HepG2 (cell line): ENCODE data around the gene ALDH3A1. TPM values are rescaled to one million over a fixed set of nuclear protein-coding genes. Genes with fewer than 3 reads are reported as not detected.

ENCODE experiments used
- KLF16 ChIP-seq, 2 experiments: sonication (generic) in 1 of 2; formaldehyde crosslinking in 1 of 2; IDR thresholded peaks; 2 replicates each; pipeline versions ENCODE4 v1.6.1 to v1.8.0; 2016 to 2023; ENCODE audit warnings: missing genetic modification reagents in 2 of 2, missing compliant biosample characterization in 1 of 2
- MATR3 ChIP-seq: sonication (generic); formaldehyde crosslinking; IDR thresholded peaks from 2 replicates; pipeline ENCODE4 v1.4.0; 2020; ENCODE audit warnings: missing genetic modification reagents
- MED1 ChIP-seq: sonication (generic); formaldehyde crosslinking; IDR thresholded peaks from 2 replicates; pipeline ENCODE4 v1.4.0; 2020; ENCODE audit warnings: missing genetic modification reagents
- NCOA2 ChIP-seq: sonication (generic); formaldehyde crosslinking; IDR thresholded peaks from 2 replicates; pipeline ENCODE4 v1.8.0; 2022; ENCODE audit warnings: inconsistent platforms
- ZNF10 ChIP-seq: sonication (generic); formaldehyde crosslinking; IDR thresholded peaks from 2 replicates; pipeline ENCODE4 v1.4.0; 2020; ENCODE audit warnings: mild to moderate bottlenecking, low read depth, missing genetic modification reagents, borderline replicate concordance
- polyA plus RNA-seq, 8 experiments: library from polyadenylated mRNA; depleted of rRNA in 3 of 8; stranded (reverse) in 7 of 8; unstranded in 1 of 8; fragments of >200 nt; fragmentation: Illumina TruSeq in 4 of 8; extraction: Trizol in 4 of 8; gene quantifications; 2 replicates each; pipeline versions ENCODE4 v1.2.1 to v1.2.3, GENCODE V29; 2011 to 2016; ENCODE audit warnings: low read depth in 4 of 8, missing spikeins in 1 of 8, mixed read lengths in 1 of 8; ENCODE audit not compliant: insufficient read depth in 1 of 8
- total RNA-seq, 5 experiments: library from RNA; depleted of rRNA; stranded (reverse); fragments of >200 nt; fragmentation: Illumina TruSeq; extraction: Trizol; gene quantifications; 2 replicates each; pipeline ENCODE4 v1.2.3, GENCODE V29; 2016; ENCODE audit warnings: low read depth in 1 of 5
- TF ChIP-seq, protein P1 (sequence below), 2 experiments: fragments of 450-650 bp in 1 of 2; sonication (generic) in 1 of 2; formaldehyde crosslinking in 1 of 2; IDR thresholded peaks; 2 replicates each; pipeline versions ENCODE4 v1.6.1 to v1.8.0; 2016 to 2022; ENCODE audit warnings: antibody characterized with exemption in 1 of 2, mild to moderate bottlenecking in 1 of 2, missing genetic modification reagents in 1 of 2
- TF ChIP-seq, protein P2 (sequence below): sonication (generic); formaldehyde crosslinking; IDR thresholded peaks from 2 replicates; pipeline ENCODE4 v1.4.0; 2020; ENCODE audit warnings: missing genetic modification reagents
- TF ChIP-seq, protein P3 (sequence below): sonication (generic); formaldehyde crosslinking; IDR thresholded peaks from 2 replicates; pipeline ENCODE4 v1.4.0; 2020; ENCODE audit warnings: mild to moderate bottlenecking, missing genetic modification reagents, borderline replicate concordance

Gene ALDH3A1
- total and polyA plus RNA-seq, 2 of the 13 experiments (the other 11 are each of a cell fraction or from before 2014, with no cell fraction given): 0.07 to 0.62 TPM

DNA sequence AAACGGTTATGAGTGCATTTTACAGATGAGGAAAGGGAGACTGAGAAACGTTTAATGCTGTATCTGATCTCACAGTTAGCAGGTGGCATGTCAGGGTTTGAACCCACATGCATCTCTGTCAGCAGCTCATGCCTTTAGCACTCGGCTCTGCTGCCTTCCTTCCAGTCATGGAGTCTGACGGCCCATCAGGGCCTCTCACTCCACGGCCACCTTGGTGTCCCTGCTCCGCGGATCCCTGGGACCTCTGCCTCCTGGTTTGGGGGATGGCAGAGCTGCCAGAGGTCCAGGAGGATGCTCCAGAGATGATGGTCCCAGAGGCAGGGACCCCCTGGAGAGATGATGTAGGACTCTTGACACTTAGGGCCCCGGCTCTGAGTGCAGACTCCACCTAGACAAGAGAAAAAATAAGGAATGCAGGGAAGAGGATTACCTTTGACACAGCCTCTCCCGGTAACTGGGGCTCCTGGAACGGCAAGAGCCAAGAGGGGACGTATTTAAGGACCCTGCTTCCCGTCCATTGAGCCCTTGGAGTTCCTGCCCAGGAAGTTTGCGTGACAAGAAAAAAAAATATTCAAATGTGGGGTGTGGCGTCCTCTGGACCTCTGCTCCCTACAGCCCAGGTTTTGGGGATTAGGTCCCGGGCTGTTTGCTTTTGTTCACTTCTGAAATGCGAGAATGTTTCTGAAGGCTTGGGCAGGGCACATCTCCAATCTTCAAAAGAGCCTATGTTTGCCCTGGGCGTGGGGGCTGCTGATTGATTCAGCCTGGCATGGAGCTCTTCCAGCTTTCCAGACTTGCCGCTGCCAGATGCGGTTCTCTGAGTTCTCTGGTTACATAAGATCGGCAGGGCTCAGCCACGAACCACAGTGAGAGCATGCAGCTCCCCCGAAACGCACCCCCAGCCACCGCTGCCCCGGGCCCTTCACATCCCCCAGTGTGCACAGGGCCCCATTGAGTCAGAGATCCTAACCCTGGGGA lies at the start of gene ALDH3A1 (continued):
- TF ChIP-seq, protein P1, sequence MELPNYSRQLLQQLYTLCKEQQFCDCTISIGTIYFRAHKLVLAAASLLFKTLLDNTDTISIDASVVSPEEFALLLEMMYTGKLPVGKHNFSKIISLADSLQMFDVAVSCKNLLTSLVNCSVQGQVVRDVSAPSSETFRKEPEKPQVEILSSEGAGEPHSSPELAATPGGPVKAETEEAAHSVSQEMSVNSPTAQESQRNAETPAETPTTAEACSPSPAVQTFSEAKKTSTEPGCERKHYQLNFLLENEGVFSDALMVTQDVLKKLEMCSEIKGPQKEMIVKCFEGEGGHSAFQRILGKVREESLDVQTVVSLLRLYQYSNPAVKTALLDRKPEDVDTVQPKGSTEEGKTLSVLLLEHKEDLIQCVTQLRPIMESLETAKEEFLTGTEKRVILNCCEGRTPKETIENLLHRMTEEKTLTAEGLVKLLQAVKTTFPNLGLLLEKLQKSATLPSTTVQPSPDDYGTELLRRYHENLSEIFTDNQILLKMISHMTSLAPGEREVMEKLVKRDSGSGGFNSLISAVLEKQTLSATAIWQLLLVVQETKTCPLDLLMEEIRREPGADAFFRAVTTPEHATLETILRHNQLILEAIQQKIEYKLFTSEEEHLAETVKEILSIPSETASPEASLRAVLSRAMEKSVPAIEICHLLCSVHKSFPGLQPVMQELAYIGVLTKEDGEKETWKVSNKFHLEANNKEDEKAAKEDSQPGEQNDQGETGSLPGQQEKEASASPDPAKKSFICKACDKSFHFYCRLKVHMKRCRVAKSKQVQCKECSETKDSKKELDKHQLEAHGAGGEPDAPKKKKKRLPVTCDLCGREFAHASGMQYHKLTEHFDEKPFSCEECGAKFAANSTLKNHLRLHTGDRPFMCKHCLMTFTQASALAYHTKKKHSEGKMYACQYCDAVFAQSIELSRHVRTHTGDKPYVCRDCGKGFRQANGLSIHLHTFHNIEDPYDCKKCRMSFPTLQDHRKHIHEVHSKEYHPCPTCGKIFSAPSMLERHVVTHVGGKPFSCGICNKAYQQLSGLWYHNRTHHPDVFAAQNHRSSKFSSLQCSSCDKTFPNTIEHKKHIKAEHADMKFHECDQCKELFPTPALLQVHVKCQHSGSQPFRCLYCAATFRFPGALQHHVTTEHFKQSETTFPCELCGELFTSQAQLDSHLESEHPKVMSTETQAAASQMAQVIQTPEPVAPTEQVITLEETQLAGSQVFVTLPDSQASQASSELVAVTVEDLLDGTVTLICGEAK (IDR thresholded peaks at IDR 0.05): no peak
- TF ChIP-seq, protein P1 (CRISPR knock-in tag; IDR thresholded peaks at IDR 0.05): no peak
- TF ChIP-seq KLF16 (CRISPR knock-in tag; IDR thresholded peaks at IDR 0.05) (0 out of 4 replicates have a peak, but pooled peaks of 1 of the 2 experiments have one; percentile 32), MATR3 (CRISPR knock-in tag) (no peak), MED1 (no peak), ZNF10 (CRISPR knock-in tag) (no peak), NCOA2 (CRISPR knock-in tag) (peak; percentile 63; the same call in 1 of the 2 replicates)
- TF ChIP-seq, protein P2, sequence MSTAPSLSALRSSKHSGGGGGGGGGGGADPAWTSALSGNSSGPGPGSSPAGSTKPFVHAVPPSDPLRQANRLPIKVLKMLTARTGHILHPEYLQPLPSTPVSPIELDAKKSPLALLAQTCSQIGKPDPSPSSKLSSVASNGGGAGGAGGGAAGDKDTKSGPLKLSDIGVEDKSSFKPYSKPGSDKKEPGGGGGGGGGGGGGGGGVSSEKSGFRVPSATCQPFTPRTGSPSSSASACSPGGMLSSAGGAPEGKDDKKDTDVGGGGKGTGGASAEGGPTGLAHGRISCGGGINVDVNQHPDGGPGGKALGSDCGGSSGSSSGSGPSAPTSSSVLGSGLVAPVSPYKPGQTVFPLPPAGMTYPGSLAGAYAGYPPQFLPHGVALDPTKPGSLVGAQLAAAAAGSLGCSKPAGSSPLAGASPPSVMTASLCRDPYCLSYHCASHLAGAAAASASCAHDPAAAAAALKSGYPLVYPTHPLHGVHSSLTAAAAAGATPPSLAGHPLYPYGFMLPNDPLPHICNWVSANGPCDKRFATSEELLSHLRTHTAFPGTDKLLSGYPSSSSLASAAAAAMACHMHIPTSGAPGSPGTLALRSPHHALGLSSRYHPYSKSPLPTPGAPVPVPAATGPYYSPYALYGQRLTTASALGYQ (CRISPR knock-in tag): peak; percentile 77
- TF ChIP-seq, protein P3, sequence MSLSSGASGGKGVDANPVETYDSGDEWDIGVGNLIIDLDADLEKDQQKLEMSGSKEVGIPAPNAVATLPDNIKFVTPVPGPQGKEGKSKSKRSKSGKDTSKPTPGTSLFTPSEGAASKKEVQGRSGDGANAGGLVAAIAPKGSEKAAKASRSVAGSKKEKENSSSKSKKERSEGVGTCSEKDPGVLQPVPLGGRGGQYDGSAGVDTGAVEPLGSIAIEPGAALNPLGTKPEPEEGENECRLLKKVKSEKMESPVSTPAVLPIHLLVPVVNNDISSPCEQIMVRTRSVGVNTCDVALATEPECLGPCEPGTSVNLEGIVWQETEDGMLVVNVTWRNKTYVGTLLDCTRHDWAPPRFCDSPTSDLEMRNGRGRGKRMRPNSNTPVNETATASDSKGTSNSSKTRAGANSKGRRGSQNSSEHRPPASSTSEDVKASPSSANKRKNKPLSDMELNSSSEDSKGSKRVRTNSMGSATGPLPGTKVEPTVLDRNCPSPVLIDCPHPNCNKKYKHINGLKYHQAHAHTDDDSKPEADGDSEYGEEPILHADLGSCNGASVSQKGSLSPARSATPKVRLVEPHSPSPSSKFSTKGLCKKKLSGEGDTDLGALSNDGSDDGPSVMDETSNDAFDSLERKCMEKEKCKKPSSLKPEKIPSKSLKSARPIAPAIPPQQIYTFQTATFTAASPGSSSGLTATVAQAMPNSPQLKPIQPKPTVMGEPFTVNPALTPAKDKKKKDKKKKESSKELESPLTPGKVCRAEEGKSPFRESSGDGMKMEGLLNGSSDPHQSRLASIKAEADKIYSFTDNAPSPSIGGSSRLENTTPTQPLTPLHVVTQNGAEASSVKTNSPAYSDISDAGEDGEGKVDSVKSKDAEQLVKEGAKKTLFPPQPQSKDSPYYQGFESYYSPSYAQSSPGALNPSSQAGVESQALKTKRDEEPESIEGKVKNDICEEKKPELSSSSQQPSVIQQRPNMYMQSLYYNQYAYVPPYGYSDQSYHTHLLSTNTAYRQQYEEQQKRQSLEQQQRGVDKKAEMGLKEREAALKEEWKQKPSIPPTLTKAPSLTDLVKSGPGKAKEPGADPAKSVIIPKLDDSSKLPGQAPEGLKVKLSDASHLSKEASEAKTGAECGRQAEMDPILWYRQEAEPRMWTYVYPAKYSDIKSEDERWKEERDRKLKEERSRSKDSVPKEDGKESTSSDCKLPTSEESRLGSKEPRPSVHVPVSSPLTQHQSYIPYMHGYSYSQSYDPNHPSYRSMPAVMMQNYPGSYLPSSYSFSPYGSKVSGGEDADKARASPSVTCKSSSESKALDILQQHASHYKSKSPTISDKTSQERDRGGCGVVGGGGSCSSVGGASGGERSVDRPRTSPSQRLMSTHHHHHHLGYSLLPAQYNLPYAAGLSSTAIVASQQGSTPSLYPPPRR (CRISPR knock-in tag): peak; percentile 22; the same call in 1 of the 2 replicates
